ENCODE data around the gene TMEM196. TPM values are rescaled to one million over a fixed set of nuclear protein-coding genes. Genes with fewer than 3 reads are reported as not detected.

Gene TMEM196
- total and polyA plus RNA-seq, 2 of the 4 experiments (the other 2 are of a cell fraction), result not detected

DNA sequence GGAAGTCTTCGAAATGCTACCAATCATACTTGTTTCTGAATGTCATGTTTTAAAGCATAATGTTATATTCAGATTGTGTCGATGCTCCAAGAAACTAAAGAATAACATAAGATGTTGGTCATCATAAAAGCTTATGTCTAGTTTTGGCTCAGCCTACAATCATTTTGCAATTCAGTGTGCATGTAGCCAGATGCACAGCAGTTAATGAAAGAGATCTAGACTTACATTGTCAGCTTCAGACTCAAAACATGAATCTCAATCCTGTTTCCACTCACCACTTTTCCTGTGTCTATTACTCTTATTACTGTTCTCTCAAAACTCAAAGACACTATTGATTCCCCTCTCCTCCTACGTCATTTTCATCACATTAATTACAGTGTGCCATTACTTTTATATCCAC, 21.4 kb downstream of the TMEM196 start:
- Histone ChIP-seq H3K36me3 (ENCODE audit: control insufficient read depth, insufficient read depth, low read length) (no peaks in the 10 kb centered on the region), H2BK120ac (ENCODE audit: low read depth, low read length) (no peak overlapping the region), H3K9me3 (ENCODE audit: control insufficient read depth, insufficient read depth, low read length) (no peaks in the 10 kb centered on the region), H2BK15ac (ENCODE audit: low read depth, low read length) (no peak overlapping the region), H2AK5ac (ENCODE audit: low read depth, low read length) (no peak overlapping the region), H3K4me1 (ENCODE audit: control insufficient read depth, insufficient read depth, low read length) (no peaks in the 10 kb centered on the region), H3K9ac (ENCODE audit: low read depth, low read length) (no peak overlapping the region), H3K18ac (ENCODE audit: low read depth, low read length) (no peak overlapping the region), H2AK9ac (replicated peaks; ENCODE audit: low read depth, low read length, poor library complexity) (no peak overlapping the region), H3K56ac (ENCODE audit: extremely low read depth, insufficient read depth, low read length) (no peak overlapping the region), H2AFZ (replicated peaks; ENCODE audit: low read length, poor library complexity) (no peak overlapping the region), H4K5ac (ENCODE audit: low read depth, low read length) (no peak overlapping the region), H3K9me1 (ENCODE audit: insufficient read depth, low read length) (no peaks in the 10 kb centered on the region), H2BK20ac (ENCODE audit: low read depth, low read length) (no peak overlapping the region), H3K79me1 (ENCODE audit: low read depth in 1 of 2, low read length in 2 of 2) (no peaks in the 10 kb centered on the region), H2BK5ac (ENCODE audit: low read depth, low read length, poor library complexity, severe bottlenecking) (no peak overlapping the region), H3K4me2 (ENCODE audit: low read depth, low read length) (no peak overlapping the region), H3K4ac (ENCODE audit: low read depth, low read length) (no peak overlapping the region), H4K91ac (ENCODE audit: insufficient read depth, low read depth, low read length) (no peak overlapping the region), H4K20me1 (ENCODE audit: insufficient read depth, low read length) (no peaks in the 10 kb centered on the region), H3K27ac (ENCODE audit: insufficient read depth, low read length) (no peak overlapping the region), H3K14ac (replicated peaks; ENCODE audit: low read depth, low read length) (no peak overlapping the region), H3K4me3 (ENCODE audit: insufficient read depth, low read depth, low read length) (no peak overlapping the region), H3K23ac (ENCODE audit: low read depth, low read length) (no peak overlapping the region), H4K8ac (ENCODE audit: low read depth in 2 of 2, low read length in 2 of 2) (no peak overlapping the region), H3K27me3 (ENCODE audit: control insufficient read depth, insufficient read depth, low read length) (no peaks in the 10 kb centered on the region)
- in situ Hi-C loops (cut with MboI; ENCODE audit: low sequenced_read_pairs) (loop anchor here (25.0 kb wide), 2 partner anchors 410 to 560 kb away; no protein-coding TSS in a partner anchor), dilution Hi-C loops (cut with HindIII; ENCODE audit: low sequenced_read_pairs, unreplicated experiment) (loop anchor here (25.0 kb wide), 1 partner anchor 835 kb away; no protein-coding TSS in a partner anchor), intact Hi-C loops (cut with micrococcal nuclease) (loop anchor here (5.0 to 10.0 kb wide), 2 partner anchors 423 to 690 kb away; no protein-coding TSS in a partner anchor)
- POLR2A ChIA-PET (ENCODE audit: unreplicated experiment), result no interaction called here
- ATAC-seq (ENCODE audit: low read depth), result no peak
- CTCF ChIA-PET, result interaction anchor here (0.6 kb wide), 1 partner anchor 1502 kb away, joined by 3 read pairs; no protein-coding TSS in a partner anchor
- WGBS, 2 experiments (ENCODE audit: extremely low coverage in 2 of 2, insufficient read length in 1 of 2), result 100% methylated on average over 1 of the region's 3 CpGs; no CpG with 5 or more reads in 1 of the 2 experiments
- DNase-seq, result no peak
- BruUV-seq (replicated peaks), result no TSS peak
- no peak for TF ChIP-seq RAD21 (IDR thresholded peaks at IDR 0.05; ENCODE audit: low read length)
- no peak for TF ChIP-seq CHD1 (IDR thresholded peaks at IDR 0.05; ENCODE audit: low read depth, low read length)
- TF ChIP-seq SMC3 (IDR thresholded peaks at IDR 0.05; ENCODE audit: low read depth, low read length), result no peak
- TF ChIP-seq RCOR1 (IDR thresholded peaks at IDR 0.05; ENCODE audit: insufficient replicate concordance, low read length), result no peak
- no peak for TF ChIP-seq BHLHE40 (IDR thresholded peaks at IDR 0.05; ENCODE audit: low read depth, low read length)
- no peak for TF ChIP-seq CEBPB (IDR thresholded peaks at IDR 0.05; ENCODE audit: low read depth, low read length)
- no peak for TF ChIP-seq MAFK (IDR thresholded peaks at IDR 0.05; ENCODE audit: low read depth, low read length)
- no peak for TF ChIP-seq CTCF (conservative IDR thresholded peaks at IDR 0.05; ENCODE audit: low read depth, low read length)
- TF ChIP-seq FOS (IDR thresholded peaks at IDR 0.05; ENCODE audit: low read depth, low read length), result no peak
- no peak for TF ChIP-seq MXI1 (IDR thresholded peaks at IDR 0.05; ENCODE audit: borderline replicate concordance, low read depth, low read length)
- TF ChIP-seq ELK1 (IDR thresholded peaks at IDR 0.05; ENCODE audit: borderline replicate concordance, low read depth, low read length), result no peak
- no peak for TF ChIP-seq POLR2A (IDR thresholded peaks at IDR 0.05; ENCODE audit: low read depth, low read length)
- TF ChIP-seq USF2 (IDR thresholded peaks at IDR 0.05; ENCODE audit: low read depth, low read length), result no peak
- no peak for TF ChIP-seq MAZ (IDR thresholded peaks at IDR 0.05; ENCODE audit: borderline replicate concordance, low read depth, low read length)
- TF ChIP-seq NFE2L2 (IDR thresholded peaks at IDR 0.05; ENCODE audit: low read depth, low read length), result no peak
- no peak for TF ChIP-seq RFX5 (IDR thresholded peaks at IDR 0.05; ENCODE audit: low read depth, low read length)
